Measurements from ENCODE around the gene PNRC2. TPM values are rescaled to one million over a fixed set of nuclear protein-coding genes. Genes with fewer than 3 reads are reported as not detected.
A peak's percentile ranks its signal among the peaks of the same experiment; 100 is the strongest.

PNRC2 gene, protein sequence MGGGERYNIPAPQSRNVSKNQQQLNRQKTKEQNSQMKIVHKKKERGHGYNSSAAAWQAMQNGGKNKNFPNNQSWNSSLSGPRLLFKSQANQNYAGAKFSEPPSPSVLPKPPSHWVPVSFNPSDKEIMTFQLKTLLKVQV
- total RNA-seq: 89.3 TPM

DNA sequence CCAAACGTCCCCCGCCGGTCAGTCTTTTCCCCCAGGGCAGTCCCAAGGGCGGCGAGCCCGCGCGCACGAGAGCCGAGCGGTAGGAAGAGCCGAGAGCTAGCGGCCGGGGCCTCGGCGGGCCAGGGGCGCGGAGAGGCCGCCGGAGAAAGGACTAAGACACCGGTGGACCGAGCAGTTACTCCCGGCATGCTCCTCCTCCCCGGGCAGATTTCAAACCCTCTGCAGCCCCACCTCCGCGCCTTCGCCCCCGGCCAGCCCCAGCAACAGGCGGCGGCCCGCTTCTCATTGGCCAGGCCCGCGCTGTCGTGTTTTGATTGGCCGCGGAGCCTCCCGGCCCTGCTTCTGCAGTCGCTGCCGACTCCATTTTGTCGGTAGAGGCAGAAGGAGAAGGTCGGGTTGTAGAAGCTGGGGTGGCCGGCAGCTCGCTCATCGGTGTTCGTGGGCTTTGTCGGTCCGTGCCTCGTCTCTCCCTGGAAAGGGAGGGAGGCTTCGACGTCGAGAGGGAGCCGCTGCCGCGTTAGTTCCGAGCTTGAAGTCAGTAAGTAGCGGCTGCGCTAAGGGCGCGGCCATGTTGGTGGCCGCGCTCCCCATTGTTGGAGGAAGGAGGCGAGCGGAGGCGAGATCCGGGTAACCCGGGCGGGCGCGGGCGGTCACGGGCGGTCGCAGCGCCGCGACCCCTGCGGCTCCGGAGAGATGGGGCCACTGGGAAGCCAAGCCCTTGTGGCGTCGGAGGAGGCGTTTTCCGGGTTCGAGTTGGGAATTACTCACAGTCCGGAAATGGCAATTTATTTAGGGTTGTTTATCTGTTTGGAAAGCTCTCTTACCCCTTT, at the start of gene PNRC2:
TSS of gene PNRC2 (plus strand) at position 368 of the 830 bp plus-strand sequence. CDS start 1,630 bp downstream, outside the sequence.
- no peak for FAIRE-seq
- DNase-seq (ENCODE audit: low spot score in 2 of 2): peak; percentile 97

DNA sequence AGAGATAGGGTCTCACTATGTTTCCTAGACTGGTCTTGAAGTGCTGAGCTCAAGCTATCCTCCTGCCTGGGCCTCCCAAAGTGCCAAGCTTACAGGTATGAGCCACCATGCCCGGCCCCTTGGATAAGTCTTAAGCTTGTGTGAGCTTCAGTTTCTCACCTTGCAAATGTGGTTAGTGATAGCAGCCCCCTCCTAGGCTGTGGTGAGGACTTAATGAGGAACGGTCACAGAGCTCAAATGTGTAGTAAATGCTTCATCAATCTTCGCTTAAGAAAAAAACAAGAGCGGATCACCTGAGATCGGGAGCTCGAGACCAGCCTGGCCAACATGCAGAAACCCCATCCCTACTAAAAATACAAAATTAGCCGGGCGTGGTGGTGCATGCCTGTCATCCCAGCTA, 49.5 kb upstream of the PNRC2 start:
- no peak for DNase-seq (ENCODE audit: low spot score in 2 of 2)
- no peak for FAIRE-seq

DNA sequence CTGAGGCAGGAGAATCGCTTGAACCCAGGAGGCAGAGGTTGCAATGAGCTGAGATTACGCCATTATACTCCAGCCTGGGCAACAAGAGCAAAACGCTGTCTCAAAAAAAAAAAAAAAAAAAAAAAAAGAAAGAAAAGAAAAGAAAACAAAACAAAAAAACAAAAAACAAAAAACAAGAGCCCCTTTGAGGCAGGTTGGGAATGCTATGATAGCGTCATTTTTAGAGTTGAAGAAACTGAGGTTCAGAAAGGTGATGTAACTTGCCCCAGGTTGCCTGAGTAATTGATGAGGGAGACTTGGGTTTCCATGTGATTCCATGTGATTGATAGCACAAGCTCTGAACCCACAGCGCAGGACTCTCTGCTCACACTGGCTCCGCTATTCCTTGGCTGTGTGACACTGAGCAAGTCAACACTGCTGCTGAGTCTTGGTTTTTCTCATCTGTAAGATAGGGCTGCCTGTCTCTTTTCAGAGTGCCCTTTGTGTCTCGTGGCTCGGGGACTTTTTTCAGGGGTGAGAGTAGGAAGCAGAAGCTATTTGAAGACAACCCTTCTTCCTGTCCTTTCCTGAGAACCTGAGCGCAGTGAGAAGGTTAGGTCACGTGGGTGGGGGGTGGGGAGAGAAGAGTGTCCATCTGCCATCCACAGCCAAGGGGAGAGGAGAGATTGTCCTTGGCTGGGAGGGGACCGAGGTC, 48.9 kb upstream of the PNRC2 start:
- FAIRE-seq: no peak
- no peak for DNase-seq (ENCODE audit: low spot score in 2 of 2)

DNA sequence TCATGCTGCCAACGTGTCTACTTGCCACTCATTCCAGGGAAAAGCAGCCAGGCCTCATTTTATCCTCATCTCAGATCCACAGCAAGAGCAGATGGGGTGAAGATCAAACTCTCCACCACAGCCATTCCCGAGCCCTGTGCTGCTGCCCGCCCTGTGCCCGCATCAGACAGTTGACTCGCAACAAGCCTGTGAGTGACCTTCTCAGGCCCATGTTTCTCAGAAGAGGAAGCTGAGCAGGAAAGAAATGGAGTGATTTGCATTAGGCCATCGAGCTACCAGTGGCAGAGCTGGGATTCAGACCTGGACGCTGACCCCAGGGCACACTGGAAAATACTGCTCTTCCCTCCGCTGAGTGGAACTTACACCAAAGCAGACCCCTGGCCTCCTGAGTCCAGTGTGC, 47.7 kb upstream of the PNRC2 start:
- no peak for FAIRE-seq
- no peak for DNase-seq (ENCODE audit: low spot score in 2 of 2)

DNA sequence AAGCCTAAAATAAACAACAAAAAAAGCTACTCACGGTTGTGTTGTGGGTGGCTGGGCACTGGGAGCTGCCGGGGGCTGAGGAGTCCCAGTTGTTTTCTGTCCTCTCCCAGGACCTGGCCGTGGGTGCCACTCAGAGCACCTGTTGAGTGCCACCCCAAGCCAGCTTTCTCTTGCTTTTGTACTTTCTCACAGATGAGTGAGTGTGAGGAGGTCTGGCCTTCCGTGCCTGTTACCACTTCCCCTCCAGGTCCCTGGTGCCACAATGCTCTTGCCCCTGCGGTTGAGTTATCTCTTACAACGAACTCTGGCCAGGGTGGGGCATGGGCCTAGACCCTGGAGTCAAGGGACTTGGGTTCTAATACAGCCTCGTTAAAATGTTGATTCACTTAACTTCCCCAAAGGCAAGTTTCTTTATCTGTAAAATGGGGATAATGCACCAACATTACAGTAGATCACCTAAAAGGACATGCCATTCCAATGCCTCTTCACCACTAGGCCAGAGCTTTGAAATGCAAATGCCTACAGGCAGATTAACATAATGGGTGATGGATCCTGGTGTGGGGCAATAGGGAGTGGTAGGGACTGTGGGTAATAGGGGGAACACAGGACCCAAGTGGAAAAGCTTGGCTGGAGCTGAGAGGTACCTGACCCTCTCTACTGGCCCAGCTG, 46.3 kb upstream of the PNRC2 start, which contains the start of gene CNR2:
TSS of gene CNR2 (minus strand) at position 151 of the 669 bp plus-strand sequence. CDS start 37,745 bp downstream, outside the sequence.
- FAIRE-seq: no peak
- no peak for DNase-seq (ENCODE audit: low spot score in 2 of 2)

DNA sequence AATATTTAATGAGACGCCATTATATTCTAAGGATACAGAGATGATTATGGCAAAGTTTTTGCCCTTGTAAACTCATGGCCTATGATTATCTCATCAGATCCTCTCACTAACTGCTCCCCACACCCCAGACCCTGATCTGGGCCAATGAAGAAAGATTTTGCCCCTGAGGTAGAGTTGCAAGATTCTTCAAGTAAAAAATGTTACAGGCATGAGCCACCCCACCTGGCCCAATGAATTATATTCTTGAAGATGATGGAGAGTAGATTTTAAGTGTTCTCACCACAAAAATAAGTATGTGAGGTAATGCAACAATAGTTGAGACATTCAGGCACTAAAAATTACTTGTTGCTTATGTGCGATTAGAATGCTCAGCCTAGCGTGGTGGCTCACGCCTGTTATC, 44.7 kb upstream of the PNRC2 start:
- DNase-seq (ENCODE audit: low spot score in 2 of 2) (no peak), FAIRE-seq (no peak)

DNA sequence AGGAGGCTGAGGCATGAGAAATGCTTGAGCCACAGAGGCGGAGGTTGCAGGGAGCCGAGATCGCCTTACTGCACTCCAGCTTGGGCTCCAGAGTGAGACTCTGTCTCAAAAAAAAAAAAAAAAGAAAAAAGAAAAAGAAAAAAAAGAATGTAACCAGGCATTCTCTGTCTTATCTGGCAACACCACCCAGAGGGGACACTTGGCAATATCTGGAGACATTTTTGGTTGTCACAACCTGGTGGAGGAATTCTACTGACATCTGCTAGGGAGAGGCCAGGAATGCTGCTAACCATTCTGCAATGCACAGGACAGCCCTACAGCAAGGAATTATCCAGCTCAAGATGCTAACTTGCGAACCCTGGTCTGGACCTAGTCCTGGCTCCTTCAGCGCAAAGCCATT, 44.2 kb upstream of the PNRC2 start:
- DNase-seq (ENCODE audit: low spot score in 2 of 2) (no peak), FAIRE-seq (no peak)

DNA sequence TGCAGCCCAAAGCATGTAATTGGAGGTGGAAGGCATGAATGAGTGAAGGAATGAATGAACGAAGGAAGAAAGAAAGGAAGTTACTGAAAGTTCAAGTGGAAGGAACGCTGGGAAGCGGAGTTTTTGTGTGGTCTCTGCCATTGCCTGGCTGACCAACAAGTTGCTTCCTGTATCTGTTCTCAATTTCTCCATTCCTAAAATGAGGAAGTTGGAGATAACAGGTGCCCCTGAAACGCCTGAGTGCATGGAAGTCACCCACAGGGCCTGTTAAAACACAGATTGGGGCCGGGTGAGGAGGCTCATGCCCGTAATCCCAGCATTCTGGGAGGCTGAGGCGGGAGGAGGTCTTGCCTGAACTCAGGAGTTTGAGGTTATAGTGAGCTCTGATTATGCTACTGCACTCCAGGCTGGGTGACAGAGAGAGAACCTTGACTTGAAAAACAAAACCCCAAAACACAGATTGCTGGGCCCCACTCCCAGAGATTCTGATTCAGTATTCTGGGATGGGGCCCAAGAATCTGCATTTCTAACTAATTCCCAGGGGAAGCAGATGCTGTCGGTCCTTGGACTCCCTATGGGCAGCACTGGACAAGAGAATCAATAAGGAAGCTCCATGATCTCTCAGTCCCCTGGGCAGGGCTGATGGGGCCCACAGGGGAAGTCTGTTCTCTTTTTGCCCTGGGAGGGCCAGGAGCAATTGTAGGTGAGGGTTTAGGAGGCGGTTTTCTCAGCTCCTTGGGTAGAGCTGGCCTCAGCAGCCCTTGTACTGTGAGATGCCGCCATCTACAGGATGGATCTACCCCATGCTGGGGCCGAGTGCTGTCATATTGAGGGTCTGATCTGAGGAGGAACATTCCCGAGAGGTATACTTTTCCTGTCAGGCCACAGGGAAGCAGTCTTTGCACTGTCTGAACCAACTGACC, 43.2 kb upstream of the PNRC2 start:
- DNase-seq (ENCODE audit: low spot score in 2 of 2) (peak in 1 of 2 donors; percentile 62), FAIRE-seq (no peak)

DNA sequence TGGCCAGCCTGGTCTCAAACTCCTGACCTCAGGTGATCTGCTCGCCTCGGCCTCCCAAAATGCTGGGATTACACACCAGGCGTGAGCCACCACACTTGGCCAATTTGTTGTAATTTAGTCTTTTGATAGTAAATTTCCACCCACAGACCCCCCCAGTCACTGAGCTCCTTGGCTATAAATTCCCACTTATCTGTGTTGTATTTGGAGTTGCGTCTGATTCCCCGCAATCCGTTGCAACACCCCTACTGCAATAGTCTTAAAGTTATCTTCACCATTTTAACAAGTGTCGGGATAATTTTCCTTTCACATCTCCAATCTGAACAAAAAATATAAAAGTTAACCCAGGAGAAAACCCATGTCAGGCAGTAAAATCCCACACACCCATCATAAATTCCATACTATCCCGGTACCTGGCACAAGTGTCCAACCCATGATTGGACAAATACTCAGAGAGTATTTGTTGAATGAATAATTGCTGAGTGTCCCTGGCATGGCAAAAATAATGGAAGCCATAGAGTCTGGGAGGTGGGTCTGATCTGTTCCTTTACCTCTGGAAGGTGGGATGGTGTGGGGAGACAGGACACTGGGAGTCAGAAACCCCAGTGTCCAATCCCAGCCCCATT, 37.2 kb upstream of the PNRC2 start:
- DNase-seq (ENCODE audit: low spot score in 2 of 2) (no peak), FAIRE-seq (no peak)

DNA sequence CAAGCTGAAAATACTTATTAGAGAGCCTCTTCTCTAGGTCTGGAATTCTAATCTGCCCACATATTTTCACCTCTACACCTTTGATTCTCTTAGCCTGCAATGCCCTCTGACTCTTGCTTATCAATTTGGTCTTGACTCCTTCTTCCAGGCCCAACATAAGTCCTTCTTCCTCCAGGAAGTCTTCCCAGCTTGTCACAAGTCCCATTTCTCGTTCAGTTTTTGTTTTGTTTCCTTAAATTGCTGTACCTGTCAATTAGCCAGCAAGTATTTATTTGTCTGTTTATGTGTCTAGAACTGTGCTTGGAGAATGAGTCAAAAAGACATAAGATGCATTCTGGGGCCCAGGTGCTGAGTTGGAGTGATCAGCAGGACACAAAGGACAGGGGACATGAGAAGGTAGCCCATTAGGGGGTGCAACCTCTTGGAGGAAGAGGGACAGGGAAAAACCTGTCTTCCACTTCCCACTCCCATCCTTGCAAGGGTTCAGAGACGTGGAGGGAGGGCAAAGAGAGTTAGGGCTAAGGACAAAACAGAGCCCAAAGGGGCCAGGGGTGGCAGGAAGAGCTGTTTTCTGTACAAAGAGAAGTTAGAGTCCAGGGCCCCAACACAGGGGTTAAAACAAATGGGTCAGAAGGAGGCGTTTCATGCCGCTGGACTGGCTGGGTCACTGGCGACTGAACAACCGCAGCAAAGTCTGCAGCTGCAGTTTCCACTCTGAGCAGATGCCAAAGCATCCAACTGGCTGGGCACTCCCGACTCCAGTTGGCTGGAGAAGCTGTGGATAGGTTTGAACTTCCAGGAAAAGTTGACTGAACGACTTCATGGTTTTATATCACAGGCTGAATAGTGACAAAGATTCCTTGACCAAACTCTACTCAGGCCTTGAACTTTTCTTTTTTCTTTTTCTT, 35.8 kb upstream of the PNRC2 start:
- no peak for FAIRE-seq
- DNase-seq (ENCODE audit: low spot score in 2 of 2): no peak

DNA sequence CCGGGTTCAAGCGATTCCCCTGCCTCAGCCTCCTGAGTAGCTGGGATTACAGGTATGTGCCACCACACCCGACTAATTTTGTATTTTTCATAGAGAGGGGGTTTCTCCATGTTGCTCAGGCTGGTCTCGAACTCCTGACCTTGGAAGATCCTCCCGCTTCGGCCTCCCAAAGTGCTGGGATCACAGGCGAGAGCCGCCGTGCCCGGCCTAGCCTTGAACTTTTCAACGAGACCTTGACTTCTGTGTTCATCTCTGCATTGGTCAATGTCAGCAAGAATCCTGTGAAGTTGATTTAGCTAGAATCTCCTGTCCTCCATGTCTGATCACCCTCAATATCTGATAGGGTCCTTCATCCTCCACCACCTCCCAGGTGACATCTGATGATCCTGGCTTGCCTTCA, 35.0 kb upstream of the PNRC2 start:
- DNase-seq (ENCODE audit: low spot score in 2 of 2) (no peak), FAIRE-seq (no peak)

DNA sequence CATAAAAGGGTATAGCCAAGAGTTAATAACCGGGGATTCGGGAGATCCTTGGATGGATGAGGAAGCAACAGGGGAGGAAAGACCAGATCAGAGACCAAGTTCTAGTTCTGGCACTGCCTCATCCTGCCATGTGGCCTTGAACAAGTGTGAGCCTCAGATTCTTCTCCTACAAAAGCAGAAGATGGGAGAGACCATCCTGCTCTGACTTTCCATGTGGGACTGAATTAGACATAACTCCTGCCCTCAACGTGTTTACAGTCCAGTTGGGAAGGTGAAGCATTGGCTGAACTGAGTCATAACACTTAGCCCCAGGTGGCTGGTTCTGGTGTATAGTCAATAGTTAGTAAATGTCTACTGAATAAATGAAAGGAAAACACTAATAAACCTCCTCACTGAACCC, 34.3 kb upstream of the PNRC2 start:
- no peak for DNase-seq (ENCODE audit: low spot score in 2 of 2)
- FAIRE-seq: no peak

DNA sequence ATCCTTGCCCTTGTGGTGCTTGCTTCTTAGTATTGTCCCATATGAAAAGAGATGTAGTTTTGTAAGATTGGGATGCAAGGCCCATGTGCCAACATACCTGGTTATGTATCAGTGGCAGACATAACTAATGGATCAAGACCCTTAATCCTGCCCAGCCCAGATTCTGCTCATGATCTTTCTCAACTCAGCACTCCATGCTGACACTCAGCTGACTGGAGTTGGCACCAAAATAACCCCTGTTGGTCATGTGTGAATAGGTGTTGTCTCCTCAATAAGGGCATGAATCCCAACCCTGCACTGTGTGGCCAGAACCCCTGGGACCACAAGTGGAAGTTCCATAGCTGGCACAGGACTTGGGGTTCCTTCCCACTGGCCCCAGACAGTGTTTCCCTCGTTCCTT, 32.5 kb upstream of the PNRC2 start:
- DNase-seq (ENCODE audit: low spot score in 2 of 2): no peak
- FAIRE-seq: no peak

DNA sequence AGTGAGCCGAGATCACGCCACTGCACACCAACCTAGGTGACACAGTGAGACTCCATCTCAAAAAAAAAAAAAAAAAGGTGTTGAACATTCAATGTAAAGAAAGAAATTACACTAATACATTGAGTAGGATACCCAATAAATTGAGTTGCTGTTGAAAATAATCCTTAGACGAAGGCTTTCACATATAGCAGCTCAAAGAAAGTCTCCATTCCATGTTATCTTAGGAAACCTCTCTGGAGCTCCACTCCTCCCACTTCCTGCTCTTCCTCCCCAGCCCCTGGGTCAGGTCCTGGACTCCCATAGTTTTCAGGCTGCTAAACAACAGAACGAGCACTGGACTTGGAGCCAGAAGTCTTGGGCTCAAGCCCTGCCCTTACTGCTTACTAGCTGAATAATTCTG, 30.8 kb upstream of the PNRC2 start:
- DNase-seq (ENCODE audit: low spot score in 2 of 2) (no peak), FAIRE-seq (no peak)

DNA sequence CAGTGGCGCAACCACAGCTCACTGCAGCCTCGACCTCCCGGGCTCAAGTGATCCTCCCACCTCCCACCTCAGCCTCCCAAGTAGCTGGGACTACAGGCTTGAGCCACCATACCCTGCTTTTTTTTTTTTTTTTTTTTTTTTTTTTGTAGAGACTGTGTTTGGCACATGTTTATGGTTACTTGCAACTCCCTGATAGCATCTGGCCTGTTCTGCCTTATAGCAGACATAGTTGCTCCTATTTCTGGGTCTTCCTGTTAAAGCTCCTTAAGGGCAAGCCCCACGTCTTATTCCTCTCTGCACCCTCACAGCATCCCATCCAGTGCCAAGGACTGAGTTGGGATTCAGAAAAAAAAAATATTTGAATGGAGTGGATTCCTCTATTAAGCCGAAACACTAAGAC, 29.4 kb upstream of the PNRC2 start:
- DNase-seq (ENCODE audit: low spot score in 2 of 2): no peak
- no peak for FAIRE-seq

DNA sequence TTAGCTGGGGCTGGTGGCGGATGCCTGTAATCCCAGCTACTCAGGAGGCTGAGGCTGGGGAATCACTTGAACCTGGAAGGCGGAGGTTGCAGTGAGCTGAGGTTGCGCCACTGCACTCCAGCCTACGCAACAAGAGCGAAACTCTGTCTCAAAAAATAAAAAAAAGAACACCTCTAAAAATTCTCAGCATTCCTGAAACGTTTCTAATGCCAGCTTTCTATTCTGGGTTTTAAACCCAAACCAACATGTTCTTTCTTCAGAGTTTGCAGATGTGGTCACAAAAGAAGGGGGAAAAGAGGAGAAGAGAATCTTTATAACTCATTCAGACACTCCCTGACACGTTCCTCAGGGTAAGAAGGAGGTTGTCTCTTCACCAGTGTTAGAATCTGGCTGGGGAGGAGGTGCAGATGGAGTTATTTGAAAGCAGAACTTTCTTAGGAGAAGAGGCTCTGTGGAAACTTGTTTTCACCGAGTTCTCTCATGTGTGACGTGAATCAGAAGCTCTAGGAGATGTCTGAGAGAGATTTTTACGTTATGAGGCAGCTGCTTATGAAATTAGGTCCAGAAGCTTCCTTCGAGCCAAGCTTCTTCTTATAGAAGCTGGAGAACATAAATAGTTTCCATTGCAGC, 28.7 kb upstream of the PNRC2 start:
- DNase-seq (ENCODE audit: low spot score in 2 of 2): no peak
- FAIRE-seq: no peak

DNA sequence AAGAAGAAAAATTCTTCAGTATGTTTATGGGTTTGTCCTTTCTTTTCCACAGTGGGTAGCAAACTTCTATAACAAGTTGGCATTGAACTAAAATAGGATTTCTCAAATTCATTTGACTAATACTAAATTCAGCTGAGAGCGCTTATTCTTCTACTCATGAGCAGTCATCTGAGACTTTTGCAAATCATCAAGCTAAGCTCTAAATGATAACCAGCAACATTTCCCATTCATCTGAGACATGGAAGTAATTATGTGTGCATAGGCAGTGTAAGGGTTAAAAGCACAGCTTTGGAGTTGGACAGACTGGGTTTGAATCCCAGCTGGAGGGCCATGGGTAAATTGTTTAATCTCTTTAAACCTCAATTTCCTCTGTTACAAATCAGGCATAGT, 28.1 kb upstream of the PNRC2 start:
- DNase-seq (ENCODE audit: low spot score in 2 of 2): no peak
- FAIRE-seq: no peak
